GM19351 (cell line): ENCODE data around the gene PPP2CA.

ENCODE experiments used
- ATAC-seq: cut with Tn5 transposase; IDR thresholded peaks from one replicate; pipeline ENCODE4 v1.9.1; 2021; ENCODE audit warnings: mild to moderate bottlenecking, moderate library complexity; ENCODE audit not compliant: unreplicated experiment

PPP2CA gene

DNA sequence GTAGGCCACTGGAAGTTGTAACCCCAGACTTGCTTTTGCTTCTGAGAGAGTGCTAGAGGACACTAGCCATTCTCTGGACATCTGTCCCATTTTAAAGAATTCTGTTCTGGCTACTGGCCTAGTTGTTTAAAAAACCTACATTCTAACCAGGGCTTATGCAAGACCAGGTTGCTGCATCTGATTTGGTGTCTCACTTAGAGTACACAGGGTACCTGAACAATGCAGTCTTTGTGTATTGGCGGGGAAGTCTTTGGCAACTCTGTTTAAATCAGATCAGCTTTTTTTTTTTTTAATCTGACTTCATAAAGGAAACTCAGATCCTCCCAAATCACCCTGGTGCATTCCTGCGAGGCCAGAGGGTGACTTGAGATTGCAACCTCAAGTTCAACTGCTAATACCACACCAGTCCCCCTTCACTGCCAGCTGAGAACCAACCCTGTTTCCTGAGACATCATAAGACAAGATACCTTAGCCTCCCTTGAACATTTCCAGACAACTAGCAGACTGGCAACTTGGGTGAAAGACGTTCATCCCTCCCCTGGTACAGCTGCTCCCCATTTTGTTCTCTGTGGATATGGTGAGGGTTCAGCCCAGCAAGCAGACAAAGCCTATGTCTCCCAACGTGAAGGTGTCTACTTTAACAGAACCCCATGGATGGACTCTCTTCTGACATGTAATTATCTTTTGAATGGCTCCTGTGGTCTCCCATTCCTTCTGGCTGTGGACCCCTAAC is 76.1 kb downstream of the PPP2CA start:
- no peak for ATAC-seq

DNA sequence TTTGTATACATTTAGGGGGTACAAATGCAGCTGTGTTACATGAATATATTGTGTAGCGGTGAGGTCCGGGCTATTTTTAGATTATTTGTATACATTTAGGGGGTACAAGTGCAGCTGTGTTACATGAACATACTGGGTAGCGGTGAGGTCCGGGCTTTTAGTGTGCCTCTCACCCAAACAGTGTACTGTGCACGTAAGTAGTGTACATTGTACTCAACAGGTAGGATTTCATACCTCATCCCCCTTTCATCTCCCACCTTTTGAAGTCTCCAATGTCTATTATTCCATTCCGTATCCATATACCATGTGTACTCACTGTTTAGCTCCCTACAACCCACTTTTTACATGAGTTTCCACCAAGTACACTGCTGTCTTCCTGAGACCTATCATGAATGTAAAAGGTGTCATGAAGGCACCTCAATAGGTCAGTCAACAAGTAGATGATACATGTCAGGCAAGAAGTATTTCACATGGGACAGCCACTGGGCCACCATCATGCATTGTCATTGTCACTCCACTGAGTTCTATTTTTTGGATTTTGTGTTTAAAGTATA is 76.8 kb downstream of the PPP2CA start:
- no peak for ATAC-seq

DNA sequence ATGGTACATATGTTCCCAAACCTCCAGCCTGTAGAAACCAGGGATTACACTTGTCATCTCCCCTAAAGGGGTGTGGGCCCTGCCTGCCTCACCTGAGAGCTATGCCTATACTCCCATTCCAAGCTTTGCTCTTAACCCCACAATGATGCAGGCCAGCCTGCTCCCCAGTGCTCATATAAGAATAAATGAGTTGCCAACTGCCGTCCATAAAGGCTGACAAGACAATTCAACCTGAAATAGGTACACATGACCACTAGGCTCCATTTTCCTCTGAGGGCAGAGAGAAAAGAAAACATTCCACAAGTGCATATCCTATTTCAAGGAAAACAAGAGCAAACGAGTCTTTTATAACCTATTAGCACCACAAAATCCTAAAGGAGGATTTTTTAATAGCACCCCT is 77.6 kb downstream of the PPP2CA start:
- ATAC-seq, result no peak

DNA sequence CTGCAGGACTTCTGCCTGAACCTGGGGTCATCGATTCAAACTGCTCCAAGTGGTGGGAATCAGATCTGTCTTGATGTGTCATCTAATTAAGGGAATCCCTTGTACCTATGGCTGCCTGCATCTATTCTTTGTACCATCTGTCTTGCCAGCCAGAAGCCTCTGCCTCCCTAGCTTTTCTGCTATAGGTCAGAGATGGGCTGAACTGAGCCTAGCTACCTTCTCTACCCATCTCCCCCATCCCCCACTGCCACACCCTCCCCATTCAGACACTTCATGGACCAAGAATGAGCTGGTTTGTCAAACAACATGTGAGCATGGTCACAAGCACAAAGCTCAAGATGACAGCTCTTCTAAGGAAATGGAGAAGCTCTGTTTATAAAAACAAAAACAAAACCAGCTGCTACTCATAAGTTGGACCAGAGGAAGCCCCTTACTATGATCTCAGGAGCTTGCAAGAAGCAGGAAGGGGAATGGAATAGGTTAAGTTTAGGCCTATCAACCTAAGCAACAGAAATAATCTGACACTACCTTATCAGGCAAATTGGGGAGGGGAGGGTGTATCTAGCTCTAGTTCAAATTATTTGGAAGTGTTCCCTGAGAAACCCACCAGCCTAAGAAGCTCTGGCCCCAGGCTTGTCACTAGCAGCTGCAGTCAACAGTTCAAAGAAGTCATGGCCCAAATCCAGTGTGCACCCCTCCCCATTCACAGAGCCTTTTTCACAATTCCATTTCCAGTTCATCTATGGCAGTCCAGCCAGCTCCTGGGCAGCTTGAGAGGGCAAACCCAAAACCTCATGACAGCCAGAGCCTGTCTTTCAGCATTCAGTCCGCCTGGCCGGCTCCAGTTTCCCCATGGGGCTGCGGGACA is 79.0 kb downstream of the PPP2CA start:
- no peak for ATAC-seq

DNA sequence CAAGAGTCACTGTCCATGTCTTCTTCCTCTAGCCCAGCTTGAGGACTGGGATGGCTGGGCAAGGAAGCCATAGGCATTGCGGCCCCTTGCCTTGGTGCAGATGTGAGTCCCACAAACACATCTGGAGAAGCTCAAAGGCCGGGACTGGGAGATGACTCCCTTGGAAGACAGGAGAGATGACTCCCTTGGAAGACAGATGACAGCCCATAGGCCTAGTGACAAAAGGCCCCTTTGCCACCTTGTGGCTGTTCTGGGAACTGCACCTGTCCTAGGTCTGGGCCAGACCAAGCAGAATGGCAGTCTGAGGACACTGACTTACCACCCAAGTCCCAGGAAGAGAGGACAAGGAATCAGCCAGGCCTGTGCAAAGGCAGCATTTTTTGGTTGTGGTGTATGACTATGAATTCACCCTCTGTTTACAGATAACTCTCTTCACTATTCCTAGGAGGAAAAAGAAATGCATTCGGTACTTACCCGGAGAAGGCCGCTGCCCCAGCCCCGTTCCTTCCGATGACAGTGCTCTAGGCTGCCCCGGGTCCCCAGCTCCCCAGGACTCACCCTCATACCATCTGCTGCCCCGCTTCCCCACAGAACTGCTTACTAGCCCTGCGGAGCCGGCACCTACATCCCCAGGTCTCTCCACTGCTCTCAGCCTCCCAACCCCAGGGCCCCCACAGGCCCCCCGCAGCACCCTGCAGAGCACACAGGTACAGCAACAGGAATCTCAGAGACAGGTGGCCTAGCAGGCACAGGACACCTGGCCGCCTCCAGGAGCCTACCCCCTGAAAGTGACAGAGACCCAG is 79.9 kb downstream of the PPP2CA start:
- peak; percentile 72 for ATAC-seq

DNA sequence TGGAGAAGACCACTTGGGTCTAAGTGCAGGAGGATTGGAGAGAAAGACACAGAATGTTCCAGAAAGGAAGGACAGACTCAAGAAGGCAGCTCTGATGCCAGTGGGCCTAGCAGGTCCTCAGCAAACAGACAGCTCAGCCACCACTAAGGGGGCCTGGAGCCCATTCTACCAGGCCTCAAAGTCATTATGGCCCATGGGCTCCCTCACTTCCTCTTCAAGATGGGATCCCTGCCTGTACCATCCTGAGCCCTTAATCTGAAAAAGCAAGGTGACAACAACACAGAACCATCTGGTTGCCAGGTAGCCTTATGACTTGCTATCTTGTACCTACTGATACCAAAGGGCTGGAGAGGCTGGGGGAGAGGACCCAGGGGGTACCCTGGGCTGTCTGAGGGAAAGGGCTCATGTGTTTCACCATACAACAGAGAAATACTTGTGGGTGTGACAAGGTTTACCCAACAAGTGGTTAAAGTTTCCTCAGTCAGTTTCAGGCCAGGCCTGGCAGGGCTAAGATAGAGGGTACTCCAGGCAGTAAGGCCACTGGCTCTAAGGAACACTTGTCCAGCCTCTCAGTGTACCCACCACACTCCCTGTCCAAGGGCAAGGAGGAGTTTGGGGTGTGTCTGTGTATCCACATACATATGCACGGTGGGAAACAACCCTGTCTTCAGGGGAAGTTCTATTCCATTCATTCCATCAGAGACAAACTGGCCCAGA is 80.7 kb downstream of the PPP2CA start:
- no peak for ATAC-seq
